ENCODE results near the gene VGLL4. TPM values are rescaled to one million over a fixed set of nuclear protein-coding genes. Genes with fewer than 3 reads are reported as not detected.

The VGLL4 gene
- total RNA-seq, 1 experiment from 2014 or later, result 43.0 TPM

GRCh38 chr3:11563159-11563864 is 80.4 kb downstream of the VGLL4 start (continued):
- TF ChIP-seq GRHL2 (CRISPR knock-in tag; IDR thresholded peaks at IDR 0.05; ENCODE audit: insufficient replicate concordance, severe bottlenecking), result no peak
- no peak for TF ChIP-seq ARID4B (CRISPR knock-in tag; IDR thresholded peaks at IDR 0.05; ENCODE audit: borderline replicate concordance)
- TF ChIP-seq RORB (CRISPR knock-in tag; IDR thresholded peaks at IDR 0.05), result no peak
- TF ChIP-seq MAX (CRISPR knock-in tag; IDR thresholded peaks at IDR 0.05), result no peak
- TF ChIP-seq ZNF512 (CRISPR knock-in tag; IDR thresholded peaks at IDR 0.05; ENCODE audit: borderline replicate concordance), result no peak
- no peak for TF ChIP-seq ZSCAN18 (CRISPR knock-in tag; IDR thresholded peaks at IDR 0.05)
- TF ChIP-seq TEAD4 (CRISPR knock-in tag; IDR thresholded peaks at IDR 0.05), result no peak

- H3K4me3 Mint-ChIP-seq, result no peak overlapping the region
- DNase-seq (ENCODE audit: low spot score), result no peak
- H3K27me3 Mint-ChIP-seq (ENCODE audit: low read depth), result no peaks in the 10 kb centered on the region
- H3K4me1 Mint-ChIP-seq, result peaks cover 9% of the 10 kb centered on the region
- ChIA-PET CTCF (interaction anchor here (2.3 kb wide), 1 partner anchor 183 kb away, joined by 8 read pairs; no protein-coding TSS in a partner anchor), POLR2A (no interaction called here)
- TF ChIP-seq ZNF423 (CRISPR knock-in tag; IDR thresholded peaks at IDR 0.05) (no peak), USF1 (CRISPR knock-in tag; IDR thresholded peaks at IDR 0.05) (no peak), ZNF317 (CRISPR knock-in tag; IDR thresholded peaks at IDR 0.05; ENCODE audit: borderline replicate concordance, low read depth) (no peak), ZNF396 (CRISPR knock-in tag; IDR thresholded peaks at IDR 0.05; ENCODE audit: borderline replicate concordance) (no peak), ZNF232 (CRISPR knock-in tag; IDR thresholded peaks at IDR 0.05) (no peak), IRF2 (CRISPR knock-in tag; IDR thresholded peaks at IDR 0.05; ENCODE audit: borderline replicate concordance, low read depth) (no peak), CREB1 (CRISPR knock-in tag; IDR thresholded peaks at IDR 0.05) (no peak)
- no peak for ATAC-seq
- peaks cover 15% of the 10 kb centered on the region; the same call in 1 of the 2 replicates for H3K36me3 Mint-ChIP-seq
- H3K27ac Mint-ChIP-seq, result peak overlapping the region; percentile 79
- H3K9me3 Mint-ChIP-seq, result no peaks in the 10 kb centered on the region
Measured at GRCh38 chr3:11562277-11562881, 81.3 kb downstream of the VGLL4 start.

Data from WTC11 (cell line).